ENCODE measurements around the gene TMEM42. TPM values are rescaled to one million over a fixed set of nuclear protein-coding genes. Genes with fewer than 3 reads are reported as not detected.

The TMEM42 gene
- total RNA-seq, 1 experiment from 2014 or later = 11.8 TPM

DNA sequence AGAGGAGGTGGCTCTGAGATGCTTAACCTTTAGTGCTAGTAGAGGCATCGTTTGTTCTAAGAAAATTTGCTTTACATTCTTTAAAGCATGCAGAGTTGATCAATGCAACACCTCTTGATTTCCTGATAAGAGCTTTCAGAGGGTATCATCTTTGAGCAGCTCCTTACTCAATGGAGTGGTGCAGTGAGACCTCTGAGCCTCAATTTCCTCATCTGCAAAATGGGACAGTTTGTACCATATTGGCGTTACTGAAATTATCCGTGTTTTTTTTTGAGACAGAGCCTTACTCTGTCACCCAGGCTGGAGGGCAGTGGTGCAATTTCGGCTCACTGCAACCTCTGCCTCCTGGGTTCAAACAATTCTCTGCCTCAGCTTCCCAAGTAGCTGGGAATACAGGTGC, 1.6 kb upstream of the TMEM42 start:
- Histone ChIP-seq H3K56ac (ENCODE audit: insufficient read length, low read depth, low read length) (no peak overlapping the region), H3K79me1 (ENCODE audit: insufficient read depth, low read depth, low read length, poor library complexity, severe bottlenecking) (no peaks in the 10 kb centered on the region), H2AFZ (ENCODE audit: low read length) (no peak overlapping the region), H4K91ac (ENCODE audit: insufficient read length, low read depth, low read length) (no peak overlapping the region), H3K4me2 (ENCODE audit: insufficient read depth, insufficient read length, low read length) (no peak overlapping the region), H3K18ac (ENCODE audit: insufficient read length, low read depth, low read length) (no peak overlapping the region), H4K20me1 (ENCODE audit: control insufficient read depth, insufficient read depth, insufficient read length) (no peaks in the 10 kb centered on the region), H3K23ac (ENCODE audit: insufficient read length, low read depth, low read length) (no peak overlapping the region), H3K27me3 (ENCODE audit: insufficient read depth, low read length) (no peaks in the 10 kb centered on the region), H3K79me2 (ENCODE audit: insufficient read depth, low read length) (no peaks in the 10 kb centered on the region), H2BK5ac (ENCODE audit: insufficient read length, low read length) (no peak overlapping the region), H3K14ac (ENCODE audit: insufficient read depth, low read length) (no peak overlapping the region), H3T11ph (ENCODE audit: low read length) (no peak overlapping the region), H2BK12ac (ENCODE audit: insufficient read length, low read depth, low read length) (no peak overlapping the region), H3K4me1 (ENCODE audit: insufficient read depth, low read length) (0 out of 2 replicates have a peak, but pooled peaks cover 2% of the 10 kb centered on the region), H2BK20ac (ENCODE audit: low read depth, low read length, poor library complexity, severe bottlenecking) (no peak overlapping the region), H4K8ac (replicated peaks; ENCODE audit: insufficient read length, low read depth, low read length) (no peak overlapping the region), H3K4ac (ENCODE audit: low read depth, low read length) (no peak overlapping the region), H3K23me2 (ENCODE audit: insufficient read length, low read depth, low read length, poor library complexity, severe bottlenecking) (peaks cover 6% of the 10 kb centered on the region), H2BK120ac (ENCODE audit: low read depth, low read length, poor library complexity, severe bottlenecking) (no peak overlapping the region), H4K5ac (ENCODE audit: insufficient read length, low read depth, low read length) (no peak overlapping the region), H2AK5ac (ENCODE audit: insufficient read length, low read length) (no peak overlapping the region), H3K27ac (ENCODE audit: insufficient read length, low read depth, low read length) (no peak overlapping the region), H3K9me3 (ENCODE audit: control insufficient read depth, low read depth, low read length) (no peaks in the 10 kb centered on the region), H2BK15ac (ENCODE audit: low read depth, low read length) (no peak overlapping the region), H3K9ac (ENCODE audit: extremely low read depth, insufficient read length, low read length) (no peak overlapping the region)
- no CpG with 5 or more reads among the region's 4 CpGs for WGBS (ENCODE audit: extremely low coverage, insufficient read length, low lambda C conversion rate)
- TF ChIP-seq CTCF (conservative IDR thresholded peaks at IDR 0.05) = no peak
- DNase-seq = no peak
- Mint-ChIP-seq H3K4me1 (peaks cover 8% of the 10 kb centered on the region in 2 experiments), H3K9me3 (no peaks in the 10 kb centered on the region), H3K36me3 (ENCODE audit: insufficient read depth in 1 of 3, low read depth in 3 of 3) (peaks cover 0 to 7% (median 6%) of the 10 kb centered on the region in 3 experiments; a peak in 6 of 7 replicates), H3K4me3 (no peak overlapping the region), H3K27me3 (ENCODE audit: low read depth) (no peaks in the 10 kb centered on the region), H3K27ac (no peak overlapping the region)
